Activated naive CD4-positive, alpha-beta T cell treated with anti-CD3 and anti-CD28 coated beads for 36 hours (primary cell): Measurements from ENCODE around the gene POSTN. TPM values are rescaled to one million over a fixed set of nuclear protein-coding genes. Genes with fewer than 3 reads are reported as not detected.

Source experiments
- CTCF ChIA-PET: fragments of 350-600 bp; sonication (Branson Sonifier 250); formaldehyde crosslinking; loops from one replicate; lab custom pipeline; 2021; ENCODE audit warnings: antibody characterized with exemption; lab: Charles Lee
- DNase-seq: peaks from one replicate; pipeline ENCODE4 v3.0.0-alpha.2; 2020
- H3K27ac Mint-ChIP-seq: one replicate; pipeline ENCODE4 v1.8.0; 2021; ENCODE audit warnings: mild to moderate bottlenecking, mixed read lengths
- H3K27me3 Mint-ChIP-seq: one replicate; pipeline ENCODE4 v1.8.0; 2021; ENCODE audit warnings: low read depth, mixed read lengths
- H3K36me3 Mint-ChIP-seq: one replicate; pipeline ENCODE4 v1.8.0; 2021; ENCODE audit warnings: low read depth, mixed read lengths
- H3K4me1 Mint-ChIP-seq: one replicate; pipeline ENCODE4 v1.8.0; 2021; ENCODE audit warnings: low read depth, mixed read lengths
- H3K4me3 Mint-ChIP-seq: one replicate; pipeline ENCODE4 v1.8.0; 2021; ENCODE audit warnings: mild to moderate bottlenecking, moderate library complexity, mixed read lengths
- H3K9me3 Mint-ChIP-seq: one replicate; pipeline ENCODE4 v1.8.0; 2021; ENCODE audit warnings: mixed read lengths
- intact Hi-C: fragments of 100-400 bp; cut with micrococcal nuclease; formaldehyde crosslinking; loops from one replicate; pipeline ENCODE4 v1.15.1; 2023
- total RNA-seq, 2 experiments: library from RNA; stranded (reverse); gene quantifications; one replicate each; pipeline ENCODE4 v1.2.3, GENCODE V29; 2021

POSTN gene
- total RNA-seq, result not detected

- H3K36me3 Mint-ChIP-seq, result no peaks in the 10 kb centered on the region
Observed at GRCh38 chr13:37598597-37598996, at the start of gene POSTN. Gene POSTN (minus strand): TSS chr13:37598768. CDS start chr13:37598726, 42 bp downstream.

DNA sequence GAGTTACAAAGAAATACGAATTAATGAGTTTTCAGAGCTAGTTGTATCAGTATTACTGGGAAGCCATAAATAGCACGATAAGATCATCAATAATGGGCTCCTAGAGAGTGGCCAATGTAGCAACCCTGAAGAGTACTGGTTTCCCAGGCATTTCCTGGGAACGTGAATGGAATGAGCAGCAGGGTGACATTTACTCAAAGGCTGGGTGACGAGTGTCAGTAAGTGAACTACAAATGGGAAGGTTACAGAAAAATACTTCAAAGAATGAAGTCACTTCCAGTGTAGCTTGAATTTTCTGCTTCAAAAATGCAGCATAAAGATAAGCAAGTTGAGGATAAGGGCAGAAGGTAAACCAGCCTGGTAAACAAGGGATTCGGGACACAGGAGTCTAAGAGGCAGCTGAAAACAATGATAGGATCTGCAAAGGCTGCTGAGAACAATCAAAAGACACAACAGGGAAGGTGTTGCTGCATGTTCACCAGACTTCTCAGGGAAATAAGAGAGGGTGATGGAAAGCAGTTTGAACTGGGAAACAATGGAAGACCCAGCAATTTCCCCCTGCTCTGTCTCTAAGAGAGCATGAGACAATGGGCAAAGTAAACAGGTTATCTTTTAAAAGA lies 48.6 kb upstream of the POSTN start:
- CTCF ChIA-PET, result no interaction called here
- H3K27ac Mint-ChIP-seq, result no peak overlapping the region
- no peak overlapping the region for H3K4me3 Mint-ChIP-seq
- H3K36me3 Mint-ChIP-seq, result no peaks in the 10 kb centered on the region
- H3K9me3 Mint-ChIP-seq, result no peaks in the 10 kb centered on the region
- no peaks in the 10 kb centered on the region for H3K4me1 Mint-ChIP-seq
- no peak for DNase-seq
- H3K27me3 Mint-ChIP-seq, result no peaks in the 10 kb centered on the region
- intact Hi-C loops, result no loop called here

More at GRCh38 chr13:37598597-37598996, at the start of gene POSTN:
- H3K27ac Mint-ChIP-seq, result no peak within 1 kb of the TSS
- CTCF ChIA-PET, result interaction anchor here (0.6 to 0.7 kb wide), 2 partner anchors 24 to 303 kb away, joined by 3 to 5 read pairs; no protein-coding TSS in a partner anchor
- no peak for DNase-seq
- no peaks in the 10 kb centered on the region for H3K9me3 Mint-ChIP-seq
- intact Hi-C loops, result no loop called here
- no peaks in the 10 kb centered on the region for H3K4me1 Mint-ChIP-seq
- no peak within 1 kb of the TSS for H3K4me3 Mint-ChIP-seq
- H3K27me3 Mint-ChIP-seq, result no peaks in the 10 kb centered on the region

- Mint-ChIP-seq H3K27me3 (no peaks in the 10 kb centered on the region), H3K4me1 (no peaks in the 10 kb centered on the region), H3K4me3 (no peak overlapping the region), H3K36me3 (no peaks in the 10 kb centered on the region), H3K27ac (no peak overlapping the region), H3K9me3 (no peaks in the 10 kb centered on the region)
- intact Hi-C loops, result no loop called here
- no peak for DNase-seq
- CTCF ChIA-PET, result no interaction called here
Observed at GRCh38 chr13:37646531-37646930, 48.0 kb upstream of the POSTN start.

GRCh38 chr13:37645181-37645740 lies 46.7 kb upstream of the POSTN start:
- Mint-ChIP-seq H3K4me3 (no peak overlapping the region), H3K4me1 (no peaks in the 10 kb centered on the region), H3K27ac (no peak overlapping the region), H3K27me3 (no peaks in the 10 kb centered on the region), H3K9me3 (no peaks in the 10 kb centered on the region), H3K36me3 (no peaks in the 10 kb centered on the region)
- CTCF ChIA-PET, result no interaction called here
- DNase-seq, result no peak
- intact Hi-C loops, result no loop called here

DNA sequence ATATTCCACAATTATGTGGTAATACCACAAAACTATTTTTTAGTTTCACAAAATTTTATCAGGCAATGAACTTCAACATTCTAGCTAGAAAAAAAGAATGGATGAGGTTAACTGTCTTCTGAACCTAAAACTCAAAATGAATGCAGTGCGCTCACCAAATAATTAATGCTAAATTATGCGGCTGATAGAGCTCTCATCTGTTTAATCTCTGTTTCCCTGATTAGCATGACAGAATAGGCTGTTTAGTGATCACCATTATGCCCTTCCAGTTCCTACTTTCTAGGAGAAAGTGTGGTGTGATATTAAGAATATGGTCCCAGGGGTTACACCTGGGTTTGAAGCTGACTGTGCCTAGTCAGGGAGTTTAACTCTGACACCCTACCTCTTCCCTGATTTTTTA lies 42.8 kb upstream of the POSTN start:
- CTCF ChIA-PET, result no interaction called here
- intact Hi-C loops, result no loop called here
- H3K27me3 Mint-ChIP-seq, result no peaks in the 10 kb centered on the region
- DNase-seq, result no peak
- no peaks in the 10 kb centered on the region for H3K9me3 Mint-ChIP-seq
- H3K4me3 Mint-ChIP-seq, result no peak overlapping the region
- no peaks in the 10 kb centered on the region for H3K4me1 Mint-ChIP-seq
- H3K27ac Mint-ChIP-seq, result no peak overlapping the region
- no peaks in the 10 kb centered on the region for H3K36me3 Mint-ChIP-seq

DNA sequence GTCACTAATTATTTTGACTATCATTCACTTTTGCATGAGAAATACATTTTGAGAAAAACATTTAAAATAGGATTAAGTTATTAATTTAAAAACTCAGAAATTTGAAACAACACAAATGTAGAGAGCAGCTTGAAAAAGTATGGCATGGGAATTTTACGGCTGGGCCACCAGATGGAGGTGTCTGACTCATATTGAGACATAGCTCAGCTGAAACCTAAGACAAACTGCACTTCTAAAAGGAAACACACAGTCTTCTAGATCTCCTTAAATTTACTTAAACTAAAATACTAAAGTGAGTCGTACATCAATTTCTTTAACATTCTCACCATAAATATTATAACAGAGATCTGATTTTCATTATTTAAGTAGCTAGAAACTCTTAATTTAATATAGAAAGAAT lies 41.9 kb upstream of the POSTN start:
- H3K36me3 Mint-ChIP-seq, result no peaks in the 10 kb centered on the region
- intact Hi-C loops, result no loop called here

GRCh38 chr13:37636701-37637100 lies 38.1 kb upstream of the POSTN start:
- no peak for DNase-seq
- no peak overlapping the region for H3K4me3 Mint-ChIP-seq
- CTCF ChIA-PET, result no interaction called here
- H3K27ac Mint-ChIP-seq, result no peak overlapping the region
- H3K9me3 Mint-ChIP-seq, result no peaks in the 10 kb centered on the region
- H3K27me3 Mint-ChIP-seq, result no peaks in the 10 kb centered on the region
- intact Hi-C loops, result no loop called here
- no peaks in the 10 kb centered on the region for H3K4me1 Mint-ChIP-seq
- H3K36me3 Mint-ChIP-seq, result no peaks in the 10 kb centered on the region

More for the DNA sequence above, 41.9 kb upstream of the POSTN start:
- Mint-ChIP-seq H3K4me1 (no peaks in the 10 kb centered on the region), H3K27ac (no peak overlapping the region), H3K9me3 (no peaks in the 10 kb centered on the region), H3K4me3 (no peak overlapping the region), H3K27me3 (no peaks in the 10 kb centered on the region)
- DNase-seq, result no peak
- CTCF ChIA-PET, result no interaction called here

- CTCF ChIA-PET, result no interaction called here
- Mint-ChIP-seq H3K36me3 (no peaks in the 10 kb centered on the region), H3K27me3 (no peaks in the 10 kb centered on the region), H3K27ac (no peak overlapping the region), H3K4me3 (no peak overlapping the region), H3K4me1 (no peaks in the 10 kb centered on the region), H3K9me3 (no peaks in the 10 kb centered on the region)
- intact Hi-C loops, result no loop called here
- DNase-seq, result no peak
Observed at GRCh38 chr13:37632294-37632693, 33.7 kb upstream of the POSTN start.

DNA sequence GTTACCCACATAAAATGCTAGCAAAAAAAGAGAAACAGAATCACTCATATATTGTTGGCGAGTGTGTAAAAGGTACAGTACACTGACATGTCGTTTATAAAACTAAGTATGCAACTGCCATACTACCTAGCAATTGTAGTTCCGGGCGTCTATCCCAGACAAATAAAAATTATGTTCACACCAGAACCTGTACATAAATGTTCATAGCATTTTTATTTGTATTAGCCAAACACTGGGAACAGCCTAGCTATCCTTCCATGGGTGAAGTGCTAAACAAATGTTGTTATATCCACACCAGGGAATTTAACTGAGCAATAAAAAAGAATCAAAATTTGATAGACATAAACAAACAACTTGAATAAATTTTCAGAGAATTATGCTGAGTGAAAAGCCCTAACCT lies 28.9 kb upstream of the POSTN start:
- Mint-ChIP-seq H3K27me3 (no peaks in the 10 kb centered on the region), H3K4me3 (no peak overlapping the region), H3K4me1 (no peaks in the 10 kb centered on the region), H3K36me3 (no peaks in the 10 kb centered on the region), H3K27ac (no peak overlapping the region), H3K9me3 (no peaks in the 10 kb centered on the region)
- intact Hi-C loops, result no loop called here
- no peak for DNase-seq
- CTCF ChIA-PET, result no interaction called here

- intact Hi-C loops, result no loop called here
- H3K36me3 Mint-ChIP-seq, result no peaks in the 10 kb centered on the region
- no peak overlapping the region for H3K27ac Mint-ChIP-seq
- no peak overlapping the region for H3K4me3 Mint-ChIP-seq
- H3K9me3 Mint-ChIP-seq, result no peaks in the 10 kb centered on the region
- no peaks in the 10 kb centered on the region for H3K27me3 Mint-ChIP-seq
- CTCF ChIA-PET, result no interaction called here
- H3K4me1 Mint-ChIP-seq, result no peaks in the 10 kb centered on the region
- no peak for DNase-seq
Observed at GRCh38 chr13:37621811-37622361, 23.3 kb upstream of the POSTN start.

DNA sequence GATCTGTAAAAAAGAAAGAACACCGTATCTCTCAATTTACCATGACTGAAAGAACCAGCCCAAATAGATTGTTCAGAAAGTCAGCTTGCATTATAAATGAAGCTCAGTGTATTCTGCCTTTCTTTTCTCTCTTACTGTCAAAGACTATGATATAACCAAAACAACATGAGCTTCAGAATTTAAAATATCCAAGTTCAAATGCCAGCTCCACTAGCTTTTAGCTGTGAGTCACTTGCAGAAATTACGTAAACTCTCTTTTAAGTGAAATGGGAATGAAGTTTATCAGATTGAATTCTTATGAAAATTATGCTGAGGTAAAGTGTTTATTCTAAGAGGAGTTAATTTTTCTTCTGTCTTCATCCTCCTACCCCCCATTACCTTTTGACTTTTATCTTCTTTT lies 20.0 kb upstream of the POSTN start:
- Mint-ChIP-seq H3K27ac (no peak overlapping the region), H3K4me1 (no peaks in the 10 kb centered on the region), H3K27me3 (no peaks in the 10 kb centered on the region), H3K36me3 (no peaks in the 10 kb centered on the region), H3K9me3 (no peaks in the 10 kb centered on the region), H3K4me3 (no peak overlapping the region)
- CTCF ChIA-PET, result no interaction called here
- no peak for DNase-seq
- intact Hi-C loops, result no loop called here

DNA sequence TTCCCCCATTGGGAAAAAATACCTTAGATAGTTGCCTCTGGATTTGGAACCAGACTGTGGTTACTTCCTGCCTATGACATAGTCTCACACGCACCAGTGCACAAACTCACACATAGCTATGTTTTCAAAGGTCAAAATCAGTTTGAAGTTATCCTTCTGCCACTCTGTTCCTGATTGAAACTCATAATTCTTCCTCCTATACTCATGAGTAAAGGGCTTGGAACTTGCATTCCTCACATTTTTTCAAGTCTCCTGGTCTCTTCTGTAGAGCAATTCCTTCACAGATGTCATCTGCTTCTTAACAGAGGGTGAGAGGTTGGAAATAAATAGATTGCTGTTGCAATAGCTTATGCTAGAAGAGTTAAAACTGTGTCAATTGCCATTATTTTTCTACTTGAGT lies 18.6 kb upstream of the POSTN start:
- no peaks in the 10 kb centered on the region for H3K36me3 Mint-ChIP-seq
- no peaks in the 10 kb centered on the region for H3K9me3 Mint-ChIP-seq

GRCh38 chr13:37616131-37616530 lies 17.6 kb upstream of the POSTN start:
- H3K9me3 Mint-ChIP-seq, result no peaks in the 10 kb centered on the region
- CTCF ChIA-PET, result no interaction called here

More for the DNA sequence above, 18.6 kb upstream of the POSTN start:
- CTCF ChIA-PET, result no interaction called here
- no peak for DNase-seq
- Mint-ChIP-seq H3K27me3 (no peaks in the 10 kb centered on the region), H3K4me3 (no peak overlapping the region), H3K4me1 (no peaks in the 10 kb centered on the region), H3K27ac (no peak overlapping the region)
- intact Hi-C loops, result no loop called here

More at GRCh38 chr13:37616131-37616530, 17.6 kb upstream of the POSTN start:
- Mint-ChIP-seq H3K36me3 (no peaks in the 10 kb centered on the region), H3K4me3 (no peak overlapping the region), H3K27ac (no peak overlapping the region), H3K4me1 (no peaks in the 10 kb centered on the region), H3K27me3 (no peaks in the 10 kb centered on the region)
- DNase-seq, result no peak
- intact Hi-C loops, result no loop called here
